HS-27A (cell line): ENCODE measurements around the gene GGA1.
"Not testable (repeated sequence)": the region's sequence is repeated elsewhere in the genome, so short reads cannot be mapped to it uniquely, and the experiment has no call there.

Experiments
- DNase-seq: peaks from one replicate; pipeline ENCODE4 v3.0.0-alpha.2; 2012; ENCODE audit warnings: low read depth, missing footprints

The GGA1 gene

DNA sequence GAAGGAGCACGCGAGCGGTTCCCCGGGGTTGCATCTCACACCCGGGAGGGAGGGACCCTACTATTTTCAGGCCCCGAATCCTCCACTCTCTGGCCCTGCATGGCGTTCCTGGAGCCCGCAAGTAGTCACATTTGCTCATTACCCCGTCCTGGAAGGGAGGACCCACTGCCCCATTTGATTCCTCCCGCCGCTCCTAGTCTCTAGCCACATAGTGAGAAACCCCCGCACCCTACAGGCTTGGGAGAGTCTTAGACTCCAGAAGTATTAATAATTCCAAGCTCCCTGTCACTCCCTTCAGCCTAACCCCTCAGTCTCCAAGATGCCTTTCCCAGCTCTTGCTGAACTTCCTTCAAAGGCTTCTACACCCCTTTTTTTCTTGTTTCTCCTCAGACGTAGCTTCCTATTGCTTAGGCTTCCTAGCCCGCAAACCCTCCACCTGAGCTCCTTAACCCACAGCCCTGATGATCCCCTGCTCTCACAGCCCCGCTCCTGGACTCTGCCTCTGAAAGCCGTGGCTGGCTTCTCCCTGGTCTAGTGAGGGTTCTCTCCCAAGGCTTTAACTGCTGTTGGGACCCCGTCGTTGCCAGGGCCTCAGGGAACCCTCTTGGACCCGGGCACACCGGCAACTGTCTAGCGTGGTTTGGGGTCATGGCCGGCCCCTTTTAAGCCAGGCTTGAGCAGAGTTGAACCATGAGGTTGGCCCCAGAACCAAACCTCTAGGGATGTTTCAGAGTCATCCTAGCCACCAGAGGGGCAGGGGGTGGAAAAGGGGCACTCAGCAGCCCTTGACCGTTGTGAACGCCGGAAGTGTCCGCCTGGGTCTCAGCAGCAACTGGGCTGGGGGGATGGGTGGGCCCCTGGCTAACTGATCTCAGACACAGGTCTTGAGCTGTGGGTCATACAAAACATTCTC, 862 bp downstream of the GGA1 start:
- no peak for DNase-seq

DNA sequence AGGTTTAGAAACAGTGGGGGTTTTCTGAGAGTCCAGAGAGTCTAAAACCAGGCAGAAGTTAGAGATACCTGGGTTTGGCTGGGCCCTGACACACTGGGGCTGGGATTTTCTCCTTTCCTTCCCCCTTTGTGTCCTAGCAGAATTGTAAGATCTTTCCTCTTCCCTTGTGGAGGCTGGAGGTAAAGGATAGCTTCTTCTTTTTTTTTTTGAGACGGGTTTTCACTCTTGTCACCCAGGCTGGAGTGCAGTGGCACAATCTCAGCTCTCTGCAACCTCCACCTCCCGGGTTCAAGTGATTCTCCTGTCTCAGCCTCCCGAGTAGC, 1.5 kb downstream of the GGA1 start:
- not testable (repeated sequence) for DNase-seq

DNA sequence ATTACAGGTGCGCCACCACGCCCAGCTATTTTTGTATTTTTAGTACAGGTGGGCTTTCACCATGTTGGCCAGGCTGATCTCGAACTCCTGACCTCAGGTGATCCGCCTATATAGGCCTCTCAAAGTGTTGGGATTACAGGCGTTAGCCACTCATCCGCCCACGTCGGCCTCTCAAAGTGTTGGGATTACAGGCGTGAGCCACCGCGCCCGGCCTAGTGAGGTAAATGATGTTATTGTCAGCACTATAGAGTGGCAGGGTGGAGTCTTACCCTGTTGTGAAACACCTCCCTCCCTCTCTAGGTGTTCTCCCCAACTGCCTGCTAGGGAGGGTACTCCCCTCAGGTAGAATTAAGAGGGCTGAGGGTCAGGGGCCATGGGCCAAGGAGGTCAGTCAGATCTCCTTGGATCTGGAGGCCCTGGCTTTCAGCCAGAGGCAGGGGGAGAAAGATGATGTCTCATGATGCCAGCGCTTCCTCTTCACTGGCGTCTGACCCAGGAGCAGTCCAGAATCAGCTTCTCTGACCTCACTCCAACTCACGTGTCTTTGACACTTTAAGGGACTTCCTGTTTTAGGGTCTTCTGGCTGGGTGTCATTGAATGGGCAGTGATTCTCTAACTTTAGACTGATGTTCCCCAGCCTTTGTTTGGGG, 2.0 kb downstream of the GGA1 start:
- DNase-seq = no peak

DNA sequence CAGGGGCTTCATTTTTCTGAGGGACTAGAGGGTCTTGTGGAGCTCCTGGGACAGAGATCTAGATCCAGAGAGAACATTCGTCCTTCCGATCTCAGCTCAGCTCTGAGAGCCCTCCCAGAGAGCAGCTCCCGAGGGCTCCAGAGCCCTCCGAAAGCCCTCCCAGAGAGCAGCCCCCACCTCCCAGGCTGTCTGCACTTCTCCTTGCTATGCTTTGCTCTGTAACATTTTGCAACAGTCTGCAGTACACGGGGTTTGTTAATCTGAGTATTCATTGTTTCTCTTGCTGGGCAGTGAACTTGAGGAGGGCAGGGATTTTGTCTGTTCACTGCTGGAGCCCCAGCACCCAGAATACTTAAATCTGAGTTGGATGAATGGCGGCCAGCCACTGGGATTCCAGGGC, 2.6 kb downstream of the GGA1 start:
- DNase-seq = no peak

DNA sequence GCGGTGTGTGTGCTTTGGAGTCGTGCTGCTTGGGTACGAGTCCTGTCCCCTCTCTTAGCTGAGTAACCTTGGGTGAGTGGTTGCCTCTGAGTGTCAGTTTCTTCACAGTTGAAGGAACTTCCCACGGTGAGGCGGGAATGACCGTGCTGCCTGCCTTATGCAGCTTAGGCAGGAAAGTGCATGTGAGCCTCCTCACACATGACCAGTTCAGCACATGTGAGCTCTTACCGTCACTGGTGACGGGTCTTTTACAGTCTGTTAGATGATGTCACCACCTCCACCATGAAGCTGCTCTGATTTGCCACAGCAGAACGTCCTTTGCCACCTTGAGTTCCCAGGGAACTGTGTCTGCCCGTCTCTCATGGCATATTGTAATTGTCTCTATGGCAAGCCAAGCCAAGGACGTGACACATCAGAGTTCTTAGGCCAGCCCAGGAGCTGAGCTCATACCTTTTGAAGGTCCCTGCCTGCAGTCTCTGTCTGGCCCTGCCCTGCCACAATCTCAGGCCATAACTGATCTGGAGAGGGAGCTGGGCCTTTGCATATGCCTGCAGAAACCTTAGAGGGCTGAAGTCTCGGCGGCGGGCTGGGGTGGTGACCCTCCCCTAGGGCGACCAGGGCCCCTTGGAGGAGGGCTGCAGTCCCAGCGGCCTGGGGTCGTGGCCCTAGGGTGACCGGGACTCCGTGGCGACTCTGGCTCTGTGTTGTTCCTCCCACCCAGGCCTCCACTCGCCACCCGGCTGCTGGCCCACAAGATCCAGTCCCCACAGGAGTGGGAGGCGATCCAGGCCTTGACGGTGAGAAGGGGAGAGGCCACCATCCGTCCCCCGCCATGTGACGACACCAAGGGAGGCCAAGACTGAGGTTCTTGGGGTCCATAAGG, 7.8 kb downstream of the GGA1 start:
- DNase-seq = no peak

DNA sequence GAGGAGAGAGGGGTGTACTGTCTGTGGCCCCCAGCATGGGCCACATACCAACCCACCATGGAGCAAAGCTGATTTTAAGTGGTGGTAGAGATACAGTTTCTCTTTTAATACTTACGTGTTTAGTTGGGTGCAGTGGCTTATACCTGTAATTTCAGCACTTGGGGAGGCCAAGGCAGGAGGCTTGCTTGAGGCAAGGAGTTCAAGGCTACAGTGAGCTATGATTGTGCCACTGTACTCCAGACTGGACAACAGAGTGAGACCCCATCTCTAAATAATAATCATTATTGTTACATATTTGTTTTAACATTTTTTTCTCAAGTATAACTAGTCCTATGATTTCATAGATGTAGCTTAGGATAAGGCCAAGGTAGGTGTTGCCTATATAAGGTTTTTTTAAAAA, 8.8 kb downstream of the GGA1 start:
- DNase-seq = no peak

DNA sequence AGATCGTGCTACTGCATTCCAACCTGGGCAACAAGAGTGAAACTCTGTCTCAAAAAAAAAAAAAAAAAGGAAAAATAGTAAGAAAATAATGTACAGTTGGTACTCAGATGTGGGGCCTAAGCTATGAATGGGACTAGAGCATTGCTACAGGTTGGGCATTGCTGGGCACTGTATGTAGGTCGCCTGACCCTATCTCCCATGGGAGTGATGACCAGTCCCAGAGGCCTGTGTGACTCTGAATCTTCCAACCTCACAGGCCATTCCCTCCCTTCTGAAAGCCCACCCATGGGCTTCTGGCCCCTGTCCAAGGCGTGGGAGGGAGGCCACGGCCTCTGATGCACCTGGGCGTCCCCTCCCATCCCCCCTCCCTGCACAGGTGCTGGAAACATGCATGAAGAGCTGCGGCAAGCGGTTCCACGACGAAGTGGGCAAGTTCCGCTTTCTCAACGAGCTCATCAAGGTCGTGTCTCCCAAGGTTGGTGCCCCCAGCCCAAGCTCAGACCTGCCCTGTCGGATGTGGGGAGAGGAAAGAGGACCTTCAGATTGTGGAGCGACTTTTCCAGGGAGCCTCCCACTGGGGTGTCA, 9.5 kb downstream of the GGA1 start:
- no peak for DNase-seq

DNA sequence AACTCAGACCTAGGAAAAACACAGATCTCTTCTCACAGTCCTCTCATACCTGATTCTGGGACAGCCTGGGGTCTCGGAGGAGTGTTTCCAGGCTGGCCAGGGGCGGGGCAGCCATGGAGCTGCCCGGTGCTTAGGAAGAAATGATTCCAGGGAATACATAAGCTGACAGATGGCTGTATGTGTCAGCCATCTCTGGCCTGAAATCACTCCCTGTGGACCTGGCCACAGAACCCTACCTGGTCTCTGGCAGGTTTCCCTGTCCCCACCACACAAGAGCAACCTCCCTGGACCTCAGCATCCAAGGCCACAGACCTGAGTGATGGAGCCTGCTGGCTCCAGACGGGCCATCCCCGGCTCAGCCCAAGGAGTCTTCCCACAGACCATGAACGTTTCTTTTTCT, 10.0 kb downstream of the GGA1 start:
- no peak for DNase-seq

DNA sequence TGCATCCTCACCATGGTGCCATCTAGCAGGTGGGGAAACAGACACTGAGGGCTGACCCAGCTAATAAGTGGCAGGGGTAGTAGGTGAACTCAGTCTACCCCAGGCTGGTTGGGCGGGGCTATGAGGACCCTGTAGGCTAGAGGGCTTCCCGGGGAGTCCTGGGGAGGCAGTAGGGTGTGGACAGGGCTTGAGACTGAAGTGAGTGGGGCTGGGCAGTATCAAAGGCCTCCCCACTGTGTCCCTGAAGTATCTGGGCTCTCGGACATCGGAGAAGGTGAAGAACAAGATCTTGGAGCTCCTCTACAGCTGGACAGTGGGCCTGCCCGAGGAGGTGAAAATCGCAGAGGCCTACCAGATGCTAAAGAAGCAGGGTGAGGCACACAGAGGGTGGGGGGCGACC, 11.4 kb downstream of the GGA1 start:
- DNase-seq = no peak

DNA sequence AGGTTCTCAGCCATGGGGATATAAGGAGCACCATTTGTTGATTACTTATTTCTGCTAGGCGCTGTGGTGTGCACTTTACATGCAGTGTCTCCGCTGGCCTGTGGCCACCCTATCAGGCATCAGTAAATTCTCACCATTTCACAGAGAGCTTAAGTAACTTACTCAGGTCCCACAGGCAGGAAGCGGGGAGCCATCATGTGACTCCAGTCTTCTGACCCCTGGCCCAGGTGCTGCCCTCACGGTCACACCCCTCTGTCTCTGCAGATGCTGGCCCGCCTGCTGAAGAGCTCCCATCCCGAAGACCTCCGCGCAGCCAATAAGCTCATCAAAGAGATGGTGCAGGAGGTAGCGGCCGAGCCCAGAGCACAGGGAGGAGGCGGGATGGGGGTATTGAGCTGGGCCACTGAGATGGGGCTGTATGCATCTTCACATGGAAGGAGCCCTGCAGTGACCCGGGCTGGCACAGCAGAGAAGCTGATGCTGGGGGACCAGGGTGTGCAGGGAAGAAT, 12.8 kb downstream of the GGA1 start:
- no peak for DNase-seq

DNA sequence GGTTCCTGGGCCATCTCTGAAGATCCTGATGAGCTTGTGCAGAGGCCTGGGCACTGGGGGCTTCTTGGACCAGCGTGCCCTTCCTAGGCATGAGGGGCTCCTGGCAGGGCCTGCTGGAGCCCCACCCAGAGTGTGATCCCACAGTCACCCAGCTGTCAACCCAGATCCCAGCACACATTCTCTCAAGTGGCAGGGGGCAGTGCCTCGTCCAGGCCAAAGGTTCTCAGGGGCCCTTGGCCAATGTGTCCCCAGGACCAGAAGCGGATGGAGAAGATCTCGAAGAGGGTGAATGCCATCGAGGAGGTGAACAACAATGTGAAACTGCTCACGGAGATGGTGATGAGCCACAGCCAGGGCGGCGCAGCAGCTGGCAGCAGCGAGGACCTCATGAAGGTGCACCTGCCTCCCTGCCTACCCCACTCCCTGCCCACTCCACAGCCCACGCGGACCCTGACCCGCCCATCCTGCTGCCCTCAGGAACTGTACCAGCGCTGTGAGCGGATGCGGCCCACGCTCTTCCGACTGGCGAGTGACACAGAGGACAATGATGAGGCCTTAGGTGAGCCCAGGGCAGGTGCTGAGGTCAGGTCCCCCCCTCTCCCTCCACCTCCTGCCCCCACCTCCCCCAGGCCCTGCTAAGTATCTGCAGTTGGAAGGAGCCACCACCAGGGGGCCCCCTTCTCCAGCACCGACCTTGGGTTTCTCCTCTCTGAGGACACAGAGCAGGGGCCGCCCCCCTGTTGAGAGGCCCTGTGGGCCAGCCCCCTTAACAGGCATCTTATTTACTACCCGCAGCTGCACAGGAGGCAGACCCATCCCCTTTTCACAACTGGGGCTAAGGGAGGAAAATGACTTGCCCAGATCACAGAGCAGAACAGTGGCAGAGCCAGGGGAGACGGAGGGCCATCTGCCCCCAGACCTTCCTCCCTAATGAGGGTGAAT, 14.7 kb downstream of the GGA1 start:
- DNase-seq = no peak

DNA sequence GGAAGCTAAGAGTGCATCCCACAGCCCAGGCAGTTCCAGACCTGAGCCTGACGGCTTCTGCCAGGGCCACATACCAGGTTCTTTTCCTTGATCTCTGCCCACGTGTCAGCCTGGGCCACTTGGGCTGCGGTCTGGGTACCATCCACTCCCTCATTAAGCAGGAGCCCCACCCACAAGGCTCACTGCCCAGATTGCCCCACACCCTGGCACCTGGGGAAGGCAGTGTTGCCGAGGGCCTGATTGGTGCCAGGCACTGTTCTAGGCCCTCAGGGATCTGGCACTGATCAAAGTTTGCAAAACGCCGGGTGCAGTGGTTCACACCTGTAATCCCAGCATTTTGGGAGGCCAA, 15.4 kb downstream of the GGA1 start:
- DNase-seq = no peak

DNA sequence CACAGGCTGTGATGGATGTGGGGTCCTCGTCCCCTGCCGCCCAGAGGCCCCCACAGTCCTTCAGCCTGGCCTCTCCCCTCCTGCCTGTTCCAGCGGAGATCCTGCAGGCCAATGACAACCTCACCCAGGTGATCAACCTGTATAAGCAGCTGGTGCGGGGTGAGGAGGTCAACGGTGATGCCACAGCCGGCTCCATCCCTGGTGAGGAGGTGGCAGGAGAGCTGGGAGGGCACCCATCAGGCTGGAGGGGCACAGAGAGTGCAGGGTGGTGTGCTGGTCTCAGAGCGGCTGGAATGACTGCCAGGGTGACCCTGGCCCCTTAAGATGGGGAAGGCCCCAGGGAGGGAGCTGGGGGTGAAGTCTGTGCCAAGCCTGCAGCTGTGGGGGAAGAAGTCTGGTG, 16.2 kb downstream of the GGA1 start:
- DNase-seq = no peak

DNA sequence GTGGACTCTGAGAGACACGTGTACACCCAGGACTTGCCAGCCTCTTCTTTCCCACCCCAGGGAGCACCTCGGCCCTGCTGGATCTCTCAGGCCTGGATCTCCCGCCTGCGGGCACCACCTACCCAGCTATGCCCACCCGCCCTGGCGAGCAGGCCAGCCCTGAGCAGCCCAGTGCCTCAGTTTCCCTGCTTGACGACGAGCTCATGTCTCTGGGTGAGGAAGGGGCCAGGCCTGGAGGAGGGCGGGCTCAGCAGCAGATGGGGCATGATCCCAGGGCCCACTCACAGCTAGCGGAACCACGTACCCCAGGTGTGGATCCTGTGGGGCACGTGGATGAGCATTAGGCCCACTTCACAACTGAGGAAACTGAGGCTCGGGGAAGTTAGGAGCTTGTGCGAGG, 17.1 kb downstream of the GGA1 start:
- DNase-seq = no peak

DNA sequence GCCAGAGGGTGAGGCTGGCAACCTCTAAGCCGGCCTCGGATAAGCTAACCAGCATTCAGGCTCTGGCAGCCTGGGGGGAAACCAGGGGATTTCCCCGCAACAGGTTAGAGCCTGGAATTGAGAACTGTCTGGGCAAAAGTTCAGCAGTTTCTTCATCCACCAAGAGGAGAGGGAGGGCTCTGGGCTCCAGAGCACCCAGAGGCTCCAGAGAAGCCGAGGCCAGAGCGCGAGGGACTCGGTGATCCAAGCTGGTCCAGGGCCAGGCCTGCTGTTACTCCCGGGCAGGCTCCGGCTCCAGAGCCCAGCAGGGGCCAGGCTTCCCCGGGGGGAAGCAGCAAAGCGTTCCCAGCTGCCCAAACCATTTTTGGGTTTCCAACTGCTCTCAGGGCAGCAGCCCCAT, 17.5 kb downstream of the GGA1 start:
- DNase-seq = no peak

DNA sequence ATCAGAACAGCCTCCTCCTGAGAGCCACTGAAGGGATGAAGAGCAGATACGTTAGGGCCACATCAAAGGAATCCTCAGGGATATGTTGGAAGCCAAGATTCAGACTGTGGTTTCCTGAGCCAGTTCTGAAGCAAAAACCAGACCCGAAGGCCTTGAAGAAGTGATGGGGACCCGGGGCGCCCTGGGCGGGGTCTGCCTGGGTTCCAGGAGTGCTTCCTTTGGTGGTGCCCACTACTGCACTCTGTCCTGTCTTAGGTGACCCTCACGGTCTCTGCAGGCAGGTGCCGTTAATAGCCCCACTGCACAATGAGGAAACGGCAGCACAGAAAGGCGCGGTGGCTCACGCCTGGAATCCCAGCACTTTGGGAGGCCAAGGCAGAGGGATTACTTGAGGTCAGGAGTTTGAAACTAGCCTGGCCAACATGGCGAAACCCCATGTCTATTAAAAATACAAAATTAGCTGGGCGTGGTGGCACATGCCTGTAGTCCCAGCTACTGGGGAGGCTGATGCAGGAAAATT, 18.0 kb downstream of the GGA1 start:
- no peak for DNase-seq

DNA sequence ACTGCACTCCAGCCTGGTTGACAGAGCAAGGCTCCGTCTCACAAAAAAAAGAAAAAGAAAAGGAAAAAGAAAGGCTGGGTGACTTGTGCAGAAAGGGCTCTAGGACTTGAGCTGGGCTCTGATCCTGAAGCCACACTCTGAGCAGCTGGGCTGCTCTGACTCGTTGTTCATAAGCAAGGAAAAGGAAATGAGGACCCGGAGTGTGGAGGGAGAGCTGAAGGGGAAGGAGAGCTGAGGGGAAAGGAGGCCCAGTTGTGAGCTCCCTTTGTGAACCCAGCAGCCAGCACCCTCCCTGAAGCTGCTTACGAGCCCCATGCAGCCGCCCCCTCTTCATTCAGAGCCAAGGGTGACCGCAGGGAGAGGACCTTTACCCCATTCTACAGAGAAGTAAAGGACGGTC, 18.5 kb downstream of the GGA1 start:
- no peak for DNase-seq

DNA sequence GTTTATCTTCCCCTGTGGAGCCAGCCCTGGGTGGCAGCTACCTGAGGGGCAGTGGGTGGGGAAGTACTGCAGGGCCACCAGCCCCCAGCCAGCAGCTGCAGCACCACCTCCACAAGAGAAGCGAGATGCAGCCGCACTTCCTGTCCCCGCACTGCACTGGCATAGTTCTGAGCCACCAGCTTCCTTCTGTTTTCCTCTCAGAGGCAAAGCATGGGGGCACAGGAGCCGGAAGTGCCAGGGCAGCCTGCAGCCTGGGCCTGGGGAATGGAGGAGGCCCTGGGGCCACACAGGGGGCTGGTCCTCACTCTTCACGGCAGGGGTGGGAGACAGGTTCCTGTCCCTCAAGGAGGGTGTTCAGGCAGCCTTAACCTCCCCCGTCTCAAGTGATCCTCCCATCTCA, 18.9 kb downstream of the GGA1 start:
- DNase-seq = no peak

DNA sequence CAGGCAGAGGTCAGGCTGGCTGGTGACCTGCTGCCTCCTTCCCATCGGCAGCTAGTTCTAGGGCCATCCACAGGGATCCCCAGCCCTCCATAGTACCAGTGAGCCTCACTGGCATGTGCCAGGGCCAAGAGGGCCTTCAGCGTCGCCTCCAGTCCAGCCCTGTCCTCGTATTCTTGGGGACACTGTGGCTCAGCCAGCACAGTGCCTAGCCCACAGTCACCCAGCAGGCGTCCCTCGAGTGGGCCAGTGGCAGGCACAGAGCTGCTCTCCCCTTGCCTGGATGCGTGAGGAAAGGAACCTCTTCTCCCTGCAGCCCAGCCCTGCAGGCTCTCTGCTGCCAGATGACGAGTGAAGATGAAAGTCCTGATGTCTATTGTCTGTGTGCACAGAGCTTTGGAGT, 20.2 kb downstream of the GGA1 start:
- no peak for DNase-seq

DNA sequence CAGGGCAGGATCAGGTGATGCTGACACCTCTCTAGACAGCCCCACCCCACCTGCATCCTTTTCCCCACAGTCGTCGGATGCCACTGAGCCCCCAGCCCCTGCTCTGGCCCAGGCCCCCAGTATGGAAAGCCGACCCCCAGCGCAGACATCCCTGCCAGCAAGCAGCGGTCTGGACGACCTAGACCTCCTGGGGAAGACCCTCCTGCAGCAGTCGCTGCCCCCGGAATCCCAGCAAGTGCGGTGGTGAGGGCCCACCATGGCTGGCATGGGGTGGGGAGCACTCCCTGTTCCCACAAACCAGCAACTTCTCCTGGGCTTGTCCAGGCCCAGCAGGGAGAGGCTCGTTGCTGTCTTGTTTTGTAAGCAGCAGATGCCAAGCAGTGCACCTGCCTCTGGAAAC, 21.3 kb downstream of the GGA1 start:
- no peak for DNase-seq

DNA sequence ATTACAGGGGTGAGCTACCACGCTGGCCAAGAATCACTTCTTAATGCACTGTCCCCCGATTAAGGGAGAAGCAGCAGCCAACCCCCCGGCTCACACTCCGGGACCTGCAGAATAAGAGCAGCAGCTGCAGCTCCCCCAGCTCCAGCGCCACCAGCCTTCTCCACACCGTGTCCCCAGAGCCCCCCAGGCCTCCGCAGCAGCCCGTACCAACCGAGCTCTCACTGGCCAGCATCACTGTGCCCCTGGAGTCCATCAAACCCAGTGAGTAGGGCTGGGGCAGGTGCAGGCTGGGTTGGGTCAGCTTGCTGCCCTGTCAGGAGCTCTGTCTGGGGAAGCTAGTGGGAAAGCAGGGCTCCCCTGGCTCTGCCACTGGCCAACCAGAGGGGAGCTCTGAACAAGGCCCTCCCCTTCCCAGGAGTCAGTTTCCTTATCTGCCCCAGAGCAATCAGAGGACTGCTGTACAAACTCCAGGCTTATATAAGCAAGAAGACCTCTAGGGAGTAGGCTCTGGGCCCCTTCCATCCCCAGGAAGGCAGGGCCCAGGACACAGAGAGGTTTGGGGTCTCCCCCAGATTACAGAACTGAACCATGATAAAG, 22.3 kb downstream of the GGA1 start:
- no peak for DNase-seq
